Prostate gland (tissue), 2 donors: ENCODE measurements around the gene SFXN1.

ENCODE experiments used
- CTCF ChIP-seq, 4 experiments: fragments of 200-600 bp in 2 of 4; fragments of 450-650 bp in 2 of 4; sonication (generic) in 2 of 4; IDR thresholded peaks; 1 replicate in 3 of 4; 2 replicates in 1 of 4; pipeline ENCODE4 v1.5.1; 2016 to 2019; ENCODE audit warnings: antibody characterized with exemption in 4 of 4, mild to moderate bottlenecking in 2 of 4, moderate library complexity in 2 of 4
- POLR2A ChIP-seq: fragments of 450-650 bp; IDR thresholded peaks from one replicate; pipeline ENCODE4 v1.6.1; 2016; ENCODE audit warnings: antibody characterized with exemption, mild to moderate bottlenecking
- POLR2AphosphoS5 ChIP-seq: sonication (generic); formaldehyde crosslinking; IDR thresholded peaks from one replicate; pipeline ENCODE4 v1.6.1; 2017; ENCODE audit warnings: antibody characterized with exemption

- TF ChIP-seq CTCF (IDR thresholded peaks at IDR 0.05) (no peak), POLR2A (no peak), POLR2AphosphoS5 (no peak)
Observed at GRCh38 chr5:175444905-175445456, 33.4 kb upstream of the SFXN1 start.
